GM21723 (cell line): ENCODE results near the gene ZNF821.
"Not testable (repeated sequence)": the region's sequence is repeated elsewhere in the genome, so short reads cannot be mapped to it uniquely, and the experiment has no call there.

Experiments used
- ATAC-seq: cut with Tn5 transposase; IDR thresholded peaks from one replicate; pipeline ENCODE4 v1.9.1; 2021; ENCODE audit warnings: mild to moderate bottlenecking, moderate library complexity; ENCODE audit not compliant: unreplicated experiment

Gene ZNF821

DNA sequence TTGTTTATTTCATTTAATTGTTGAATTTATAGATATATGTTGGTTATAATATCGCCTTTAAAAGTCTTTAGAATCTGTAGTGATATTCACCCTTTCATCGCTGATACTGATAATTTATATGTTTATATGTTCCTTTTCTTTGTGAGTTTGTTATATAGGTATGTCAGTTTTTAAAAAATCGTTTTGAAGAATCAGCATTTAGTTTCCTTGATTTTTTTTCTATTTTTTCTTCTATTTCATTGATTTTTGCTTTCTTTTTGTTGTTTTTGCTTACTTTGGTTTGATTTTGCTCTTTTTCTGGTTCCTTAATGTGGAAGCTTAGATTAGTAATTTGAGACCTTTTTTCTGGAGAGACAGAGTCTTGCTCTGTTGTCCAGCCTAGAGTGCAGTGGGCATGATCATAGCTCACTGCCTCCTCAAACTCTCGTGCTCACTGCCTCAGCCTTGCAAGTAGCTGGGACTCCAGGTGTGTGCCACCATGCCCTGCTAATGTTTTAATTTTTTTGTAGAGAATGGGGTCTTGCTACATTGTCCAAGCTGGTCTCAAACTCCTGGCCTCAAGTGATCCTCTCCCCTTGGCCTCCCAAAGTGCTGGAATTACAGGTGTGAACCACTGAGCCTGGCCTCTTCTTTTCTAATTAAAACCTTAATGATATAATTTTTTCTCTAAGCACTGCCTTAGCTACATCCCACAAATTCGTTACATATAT is 18.8 kb upstream of the ZNF821 start:
- ATAC-seq = no peak

DNA sequence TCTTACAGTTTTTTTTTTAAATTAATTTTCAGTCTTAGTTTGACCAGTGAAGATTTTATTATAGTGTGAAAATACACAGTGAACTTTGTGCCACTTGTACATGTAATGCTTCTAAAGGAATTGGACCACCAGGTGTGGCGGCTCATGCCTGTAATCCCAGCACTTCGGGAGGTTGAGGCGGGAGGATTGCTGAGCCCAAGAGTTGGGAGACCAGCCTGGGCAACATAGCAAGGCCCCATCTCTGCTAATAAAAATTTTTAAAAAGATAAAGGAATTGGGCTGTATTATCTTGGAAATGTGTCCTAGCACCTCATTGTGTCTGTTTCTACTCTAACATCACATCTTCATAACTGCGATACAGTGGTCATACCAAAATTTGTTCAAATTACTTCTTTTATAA is 15.2 kb upstream of the ZNF821 start:
- no peak for ATAC-seq

DNA sequence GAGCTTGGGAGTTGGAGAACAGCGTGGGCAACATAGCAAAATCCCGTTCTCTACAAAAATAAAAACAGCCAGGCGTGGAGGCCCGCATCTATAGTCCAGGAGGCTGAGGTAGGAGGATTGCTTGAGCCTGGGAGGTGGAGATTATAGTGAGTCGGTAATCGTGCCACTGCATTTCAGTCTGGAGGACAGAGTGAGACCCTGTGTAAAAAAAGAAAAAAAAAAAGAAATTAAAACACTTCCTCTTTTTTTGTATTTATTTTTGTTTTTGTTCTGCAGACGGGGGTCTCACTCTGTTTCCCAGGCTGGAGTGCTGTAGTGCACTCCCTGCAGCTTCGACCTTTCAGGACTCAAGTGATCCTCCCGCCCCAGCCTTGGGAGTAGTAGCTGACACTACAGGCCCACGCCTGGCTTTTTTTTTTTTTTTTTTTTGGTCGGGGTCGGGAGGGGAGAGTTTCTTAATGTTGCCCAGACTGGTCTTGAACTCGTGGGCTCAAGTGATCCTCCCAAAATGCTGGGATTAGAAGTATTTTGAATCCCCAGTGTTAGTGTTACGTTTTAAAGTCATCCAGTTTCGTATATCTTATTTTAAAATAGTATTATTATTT is 12.9 kb upstream of the ZNF821 start:
- no peak for ATAC-seq

DNA sequence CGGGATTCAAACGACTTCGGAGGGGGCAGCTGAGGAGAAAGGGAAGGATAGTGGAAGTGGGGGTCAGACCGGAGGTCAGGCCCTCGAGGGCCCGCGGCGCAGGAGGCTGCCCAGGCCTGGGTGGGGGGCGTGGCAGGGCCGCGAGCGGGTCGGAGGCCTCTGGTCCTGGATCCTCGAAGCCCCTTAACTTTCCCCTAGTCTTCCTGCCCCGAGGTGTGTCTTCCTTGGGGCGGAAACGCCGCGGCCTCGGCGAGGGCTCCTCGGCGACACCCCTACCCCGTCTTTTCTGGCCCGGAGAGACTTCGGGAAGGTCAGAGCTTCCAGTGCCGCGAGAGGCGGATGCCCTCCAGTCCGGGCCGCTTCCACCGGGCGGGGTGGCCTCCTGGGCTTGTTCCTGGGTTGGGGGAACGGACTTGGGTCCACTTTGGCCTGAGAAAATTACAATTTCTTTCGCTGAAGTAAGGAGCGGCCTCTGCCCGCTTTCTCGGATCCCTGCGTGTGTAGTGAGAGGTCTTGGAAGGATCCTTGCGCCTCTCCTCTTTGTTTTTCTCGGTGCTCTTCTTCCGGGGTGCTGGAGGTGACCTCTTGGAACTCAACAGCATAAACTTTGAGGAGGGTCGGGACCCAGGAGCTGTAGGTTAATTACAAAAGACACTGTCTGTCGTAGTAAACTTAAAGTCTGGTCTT is 11.8 kb upstream of the ZNF821 start:
- ATAC-seq = peak; percentile 22

DNA sequence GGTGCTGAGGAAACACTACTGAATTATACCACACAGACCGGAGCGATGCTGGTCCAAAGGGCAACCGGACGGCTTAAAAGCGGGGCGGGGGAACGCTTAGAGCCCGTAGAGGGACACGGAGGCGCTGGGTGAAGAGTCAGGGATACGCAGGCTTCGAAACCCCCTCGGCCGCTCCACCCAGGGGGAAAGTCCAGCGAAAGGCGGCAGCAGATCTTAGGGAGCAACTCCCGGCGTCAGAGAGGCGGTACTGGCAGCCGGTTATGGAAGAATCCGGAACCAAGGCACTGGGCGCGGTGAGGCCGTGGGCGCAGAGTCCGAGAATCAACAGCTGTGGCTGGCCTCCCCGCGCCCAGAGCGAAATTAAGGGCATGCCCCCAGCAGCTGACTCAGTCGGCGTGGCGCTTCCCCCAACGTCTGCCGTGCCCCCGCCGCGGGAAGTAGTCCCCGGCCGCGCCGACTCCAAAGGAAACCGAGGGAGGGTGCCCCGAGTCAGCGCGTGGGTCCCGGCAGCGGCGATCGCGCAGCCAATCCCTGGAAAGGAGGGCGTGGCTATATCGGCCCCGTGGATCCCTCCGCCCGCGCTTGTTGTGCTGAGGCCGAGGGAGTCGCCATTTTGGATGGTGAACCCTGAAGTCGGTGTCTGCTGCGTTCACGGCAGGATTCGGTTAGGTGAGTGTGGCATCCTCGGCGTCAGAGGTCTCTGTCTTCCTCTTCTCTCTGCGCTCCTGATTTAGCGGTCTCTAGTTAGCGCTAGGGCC is 11.1 kb upstream of the ZNF821 start, which contains the start of gene IST1:
Gene IST1, plus strand, starts transcription at position 611 of the 758 bp plus-strand sequence. CDS start 20,110 bp downstream, outside the sequence.
- peak; percentile 80 for ATAC-seq

DNA sequence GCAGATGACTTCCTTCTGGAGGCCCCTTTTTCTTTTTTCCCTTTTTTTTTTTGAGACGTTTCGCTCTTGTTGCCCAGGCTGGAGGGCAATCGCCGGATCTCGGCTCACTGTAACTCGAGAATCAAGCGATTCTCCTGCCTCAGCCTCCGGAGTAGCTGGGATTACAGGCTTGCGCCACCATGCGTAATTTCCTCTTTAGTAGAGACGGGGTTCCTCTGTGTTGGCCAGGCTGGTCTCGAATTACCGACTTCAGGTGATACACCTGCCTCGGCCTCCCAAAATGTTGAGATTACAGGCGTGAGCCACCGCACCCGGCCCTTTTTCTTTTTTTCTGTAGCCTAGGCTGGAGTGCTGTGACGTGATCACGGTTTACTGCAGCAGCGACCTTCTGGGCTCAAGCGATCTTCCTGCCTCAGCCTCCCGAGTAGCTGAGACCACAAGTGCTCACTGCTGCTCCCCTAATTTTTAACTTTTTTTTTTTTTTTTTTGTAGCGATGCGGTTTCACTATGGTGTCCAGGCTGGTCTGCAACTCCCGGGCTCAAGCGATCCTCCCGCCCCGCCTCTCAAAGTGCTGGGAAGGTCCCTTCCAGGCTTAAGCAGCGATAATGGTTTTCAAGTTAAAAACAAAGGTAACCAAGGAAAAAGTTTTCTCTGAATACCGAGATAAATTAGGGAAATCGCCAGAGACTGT is 10.4 kb upstream of the ZNF821 start:
- peak; percentile 32 for ATAC-seq

DNA sequence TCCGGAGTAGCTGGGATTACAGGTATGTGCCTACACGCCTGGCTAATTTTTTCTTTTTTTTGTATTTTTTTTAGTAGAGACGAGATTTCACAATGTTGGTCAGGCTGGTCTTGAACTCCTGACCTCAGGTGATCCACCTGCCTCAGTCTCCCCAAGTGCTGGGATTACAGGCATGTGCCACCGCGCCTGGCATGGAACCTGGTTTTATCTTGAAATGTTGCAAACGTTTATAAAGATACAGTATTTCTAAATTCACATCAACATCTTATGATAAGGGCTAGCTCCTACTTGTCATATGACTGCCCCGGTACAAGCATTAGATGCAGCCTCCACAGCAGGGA is 9.9 kb upstream of the ZNF821 start:
- no peak for ATAC-seq

DNA sequence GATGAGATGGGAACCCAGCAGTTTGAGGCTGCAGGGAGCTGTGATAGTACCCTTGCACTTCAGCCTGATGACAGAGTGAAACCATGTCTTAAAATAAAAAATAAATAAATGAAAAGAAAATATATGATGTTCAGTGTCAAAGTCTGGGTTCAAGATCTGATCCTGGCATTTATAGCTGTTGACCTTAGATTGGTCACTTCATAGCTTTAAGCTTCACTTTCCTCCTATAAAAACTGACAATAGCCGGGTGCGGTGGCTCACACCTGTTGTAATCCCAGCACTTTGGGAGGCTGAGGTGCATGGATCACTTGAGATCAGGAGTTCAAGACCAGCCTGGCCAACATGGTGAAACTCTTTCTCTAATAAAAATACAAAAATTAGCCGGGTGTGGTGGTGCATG is 5.2 kb upstream of the ZNF821 start:
- no peak for ATAC-seq

DNA sequence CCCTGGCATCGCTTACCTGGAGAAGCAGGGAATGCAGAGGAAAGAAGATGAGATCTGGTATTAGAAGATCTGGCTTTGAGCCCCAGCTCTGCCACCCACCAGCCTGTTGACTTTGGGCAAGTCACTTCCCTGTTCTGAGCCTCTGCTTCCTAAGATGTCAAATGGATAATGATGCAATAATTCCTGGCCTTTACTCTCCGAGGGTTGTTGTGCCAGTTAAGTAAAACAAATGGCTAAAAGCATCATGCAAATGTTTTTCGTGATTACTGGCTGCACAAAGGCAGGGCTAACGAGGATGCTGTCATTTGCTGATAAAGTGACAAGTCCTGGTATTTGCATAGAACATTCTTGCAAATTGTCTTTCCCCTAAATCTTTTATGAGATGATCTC is 1.3 kb upstream of the ZNF821 start:
- ATAC-seq = no peak

DNA sequence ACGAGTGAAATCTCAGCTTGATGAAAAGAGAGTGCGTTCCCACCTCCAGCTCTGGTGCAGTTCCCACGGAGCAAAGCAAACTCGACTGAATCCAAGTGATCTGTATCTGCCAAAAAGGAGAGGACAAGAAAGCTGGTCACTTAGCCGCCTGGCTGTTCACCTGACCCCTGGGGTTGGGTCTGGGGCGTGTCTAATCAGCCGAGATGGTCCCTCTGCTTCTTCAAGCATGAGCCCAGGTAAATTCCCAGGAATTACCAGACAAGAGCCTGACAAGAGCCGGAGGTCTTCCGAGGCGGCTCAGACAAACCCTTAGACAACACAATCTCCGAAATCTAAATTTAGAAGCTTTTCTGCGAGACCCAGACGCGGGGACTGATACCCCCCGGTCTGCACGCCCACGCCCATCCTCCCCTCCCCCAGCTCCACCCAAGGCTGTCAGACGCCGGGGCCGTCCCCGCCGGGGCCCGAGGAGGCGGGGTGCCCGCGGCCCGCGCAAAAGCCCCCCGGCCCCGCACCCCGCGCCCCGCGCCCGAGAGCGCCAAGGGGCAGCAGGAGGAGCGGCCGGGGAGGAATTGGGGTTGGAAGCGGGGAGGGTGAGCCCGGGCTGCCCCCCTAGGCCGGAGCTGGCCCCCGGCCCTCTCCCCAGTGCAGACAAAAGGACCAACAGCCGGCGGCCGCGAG is 674 bp downstream of the ZNF821 start:
- ATAC-seq = peak; percentile 59

DNA sequence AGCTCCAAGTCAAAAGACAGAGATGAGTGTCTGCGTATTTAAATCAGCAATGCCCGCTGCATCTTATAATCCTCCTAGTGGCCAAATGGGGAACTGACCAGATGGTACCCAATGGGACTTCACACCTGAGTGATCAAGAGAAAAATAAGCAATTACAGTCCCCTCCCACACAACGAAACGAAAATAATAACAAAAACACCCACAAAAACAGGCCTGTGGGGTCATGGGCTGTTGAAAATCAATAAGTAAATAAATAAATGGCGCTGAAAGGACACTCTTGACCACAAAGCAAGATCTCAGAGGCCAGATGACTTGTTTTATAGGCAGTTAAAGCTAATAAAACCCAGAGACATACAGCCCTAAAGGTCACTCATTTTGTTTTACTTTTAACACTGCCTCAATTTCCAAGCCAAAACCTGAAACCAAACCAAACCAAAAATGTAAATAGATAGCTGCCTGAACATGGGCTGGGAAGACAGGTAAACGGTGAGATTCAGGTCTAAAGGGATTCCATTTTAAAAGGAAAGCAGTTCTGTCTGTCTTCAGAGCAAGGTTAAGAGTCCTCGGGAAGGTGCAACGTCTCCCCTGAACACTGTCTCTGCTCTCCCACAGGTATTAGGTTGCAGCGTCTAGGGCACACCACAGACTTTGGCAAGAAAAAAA is 1.3 kb downstream of the ZNF821 start:
- peak; percentile 48 for ATAC-seq

DNA sequence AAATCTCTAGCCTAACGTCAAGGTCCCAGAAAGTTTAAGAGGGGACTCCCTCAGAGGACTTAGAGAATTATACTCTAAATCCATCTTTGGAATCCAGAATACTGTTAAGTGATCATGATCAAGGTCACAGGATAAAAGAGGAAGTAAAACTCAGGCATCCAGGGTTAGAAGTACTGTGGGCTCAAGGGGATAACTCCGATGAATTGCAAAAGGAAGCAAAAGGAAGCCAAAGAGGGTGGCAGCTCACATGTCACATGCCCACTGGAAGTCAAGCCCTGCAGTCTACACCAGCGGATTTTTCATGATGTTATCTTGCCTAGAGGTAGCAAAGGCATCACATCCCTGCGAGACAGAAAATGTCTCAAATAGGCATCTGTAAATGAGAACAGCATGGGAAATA is 3.8 kb downstream of the ZNF821 start:
- no peak for ATAC-seq

DNA sequence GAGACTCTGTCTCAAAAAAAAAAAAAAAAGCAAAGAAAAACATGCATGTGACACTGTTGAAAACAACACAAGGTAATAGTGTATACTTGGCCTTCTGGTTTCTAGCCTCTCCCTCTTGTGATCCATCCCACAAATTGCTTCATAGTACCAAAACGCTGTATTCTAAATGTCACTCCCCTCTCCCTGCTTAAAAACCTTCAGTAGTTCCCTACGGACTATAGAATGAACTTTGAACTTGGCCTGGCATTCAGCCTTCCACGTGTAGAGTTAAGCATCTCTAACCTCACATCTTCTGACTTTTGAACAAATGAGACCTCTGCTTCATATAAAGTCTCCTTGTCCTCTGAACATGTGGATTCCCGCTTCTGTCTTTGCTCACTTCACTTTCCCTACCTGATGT is 5.1 kb downstream of the ZNF821 start:
- no peak for ATAC-seq

DNA sequence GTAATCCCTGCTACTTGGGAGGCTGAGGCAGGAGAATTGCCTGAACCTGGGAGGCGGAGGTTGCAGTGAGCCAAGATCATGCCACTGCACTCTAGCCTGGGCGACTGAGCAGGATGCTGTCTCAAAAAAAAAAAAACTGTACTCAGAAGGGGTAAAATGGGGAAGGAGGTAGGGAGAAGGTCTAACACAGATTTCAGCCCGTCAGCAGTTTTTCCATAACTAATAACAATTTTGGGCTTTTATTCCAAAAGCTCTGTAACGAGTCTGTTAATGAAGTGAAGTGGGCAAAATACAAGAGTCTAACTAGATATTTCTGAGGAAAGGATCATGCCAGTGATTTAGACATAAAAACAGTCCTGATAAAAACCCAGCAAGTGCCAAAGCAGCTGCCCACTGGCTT is 10.8 kb downstream of the ZNF821 start:
- ATAC-seq = no peak

DNA sequence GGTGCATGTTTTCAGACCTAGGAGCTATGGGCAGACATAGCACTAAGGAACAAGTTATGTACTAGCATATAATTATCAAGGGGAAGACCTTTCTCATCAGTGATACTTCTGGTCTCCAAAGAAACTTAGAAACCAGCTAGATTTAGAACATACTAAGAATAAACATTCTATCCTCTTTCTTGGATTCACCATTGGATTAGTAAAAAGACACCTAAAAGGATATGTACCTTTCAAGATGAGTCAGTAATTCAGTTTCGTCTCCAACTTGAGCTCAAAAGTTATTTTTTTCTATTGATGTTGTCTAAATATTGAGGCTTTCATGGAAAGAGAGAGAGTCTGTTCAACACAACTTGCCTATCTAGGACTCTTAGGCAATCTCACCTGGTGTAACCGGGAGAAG is 13.2 kb downstream of the ZNF821 start:
- no peak for ATAC-seq

DNA sequence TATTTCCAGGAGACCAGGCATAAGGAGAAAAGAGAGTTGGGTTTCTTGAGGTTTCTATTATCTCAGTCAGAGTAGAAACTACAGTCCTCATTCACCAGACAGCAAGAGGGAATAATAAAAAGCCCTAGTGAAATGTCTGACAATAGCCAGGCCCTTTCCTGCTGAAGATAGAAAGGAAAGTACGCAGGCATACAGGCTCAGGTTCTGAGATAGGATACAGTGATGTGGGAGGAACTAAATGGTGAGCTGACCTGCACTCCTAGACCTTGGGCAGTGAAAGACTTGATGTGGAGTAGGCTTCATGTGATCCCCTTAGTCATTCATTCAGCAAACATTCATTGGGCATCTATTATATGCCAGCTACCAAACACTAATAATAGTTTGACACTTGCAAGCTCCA is 14.9 kb downstream of the ZNF821 start:
- no peak for ATAC-seq

DNA sequence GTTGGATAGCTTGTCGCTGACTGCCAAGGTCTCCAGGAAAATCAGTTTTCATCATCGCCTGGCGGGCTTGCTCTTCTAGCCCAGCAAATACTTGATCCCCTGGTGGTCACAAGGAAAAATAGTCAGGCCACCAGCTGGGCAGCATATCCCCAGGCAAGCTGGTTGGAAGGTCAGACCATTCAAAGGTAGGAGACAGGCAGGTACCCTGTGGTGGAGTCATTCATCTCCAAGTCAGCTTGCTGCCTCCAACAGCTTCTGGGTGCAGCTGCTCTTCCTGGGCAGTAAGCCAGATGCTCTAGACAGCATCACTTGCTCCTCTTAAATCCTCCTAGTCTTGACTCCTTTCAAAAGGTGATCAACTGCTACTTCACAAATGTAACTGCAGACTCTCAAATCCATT is 16.0 kb downstream of the ZNF821 start:
- ATAC-seq = no peak

DNA sequence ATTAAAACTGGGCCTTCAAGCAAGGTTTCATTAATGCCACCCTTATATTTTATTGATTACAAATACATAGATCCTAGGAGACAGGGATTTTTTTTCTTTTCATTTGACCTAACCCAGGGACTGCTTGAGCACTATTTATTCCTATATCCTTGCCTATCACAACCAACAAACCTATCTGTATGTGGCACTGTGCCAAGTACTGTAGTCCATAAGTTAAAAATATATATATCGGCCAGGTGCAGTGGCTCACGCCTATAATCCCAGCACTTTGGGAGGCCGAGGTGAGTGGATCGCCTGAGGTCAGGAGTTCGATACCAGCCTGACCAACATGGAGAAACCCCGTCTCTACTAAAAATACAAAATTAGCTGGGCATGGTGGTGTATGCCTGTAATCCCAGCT is 16.8 kb downstream of the ZNF821 start:
- not testable (repeated sequence) for ATAC-seq

DNA sequence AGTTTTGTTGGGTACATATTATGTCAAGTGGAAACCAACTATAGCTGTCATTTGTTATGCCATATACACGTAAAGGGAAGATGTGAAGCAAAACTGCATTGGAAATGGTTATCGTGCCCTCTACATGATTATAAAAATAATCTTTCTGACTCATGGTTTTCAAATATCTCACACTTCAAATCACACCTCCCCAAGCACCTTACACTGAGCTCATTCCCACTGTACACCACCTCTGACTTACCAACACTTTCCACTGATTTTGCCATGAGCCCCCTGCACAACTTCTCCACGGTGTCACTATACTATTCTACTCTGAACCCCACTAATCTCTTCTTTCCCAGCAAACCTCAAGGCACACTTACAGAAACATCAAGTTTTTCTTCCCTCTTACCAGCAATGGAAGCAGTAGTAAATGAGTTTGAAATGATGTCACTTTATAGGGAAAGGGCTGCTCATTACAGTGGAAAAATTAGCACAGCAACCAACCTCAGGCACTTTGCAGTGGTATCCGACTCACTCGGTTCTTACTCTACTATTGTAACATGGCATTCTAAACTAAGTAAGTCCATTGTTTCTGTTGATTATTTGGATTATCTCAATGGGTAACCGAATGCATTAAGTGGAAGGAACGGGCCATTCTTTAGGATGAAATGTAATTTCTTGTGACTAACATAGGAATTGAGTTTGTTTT is 18.7 kb downstream of the ZNF821 start:
- no peak for ATAC-seq
